ENCODE results near the gene SLC37A3. TPM values are rescaled to one million over a fixed set of nuclear protein-coding genes. Genes with fewer than 3 reads are reported as not detected.

The SLC37A3 gene
- total RNA-seq, 5 donors from 2014 or later (not counting 1 experiment from before 2014, with no cell fraction given) = 23.2 to 50.5 (median 38.1) TPM

GRCh38 chr7:140304191-140304799, 94.0 kb downstream of the SLC37A3 start:
- Histone ChIP-seq H3K27ac (ENCODE audit: low read length) (no peak overlapping the region), H3K4me3 (ENCODE audit: control insufficient read depth in 1 of 2, extremely low read depth in 1 of 2, low read length in 1 of 2) (no peak overlapping the region), H3K4me1 (ENCODE audit: control insufficient read depth in 1 of 2, extremely low read depth in 1 of 2, insufficient read depth in 2 of 2, low read length in 2 of 2) (peaks cover 0 to 8% of the 10 kb centered on the region in 2 experiments), H3K36me3 (ENCODE audit: control insufficient read depth in 2 of 2, extremely low read depth in 1 of 2, insufficient read depth in 1 of 2, low read length in 1 of 2) (no peaks in the 10 kb centered on the region), H3K9me3 (no peaks in the 10 kb centered on the region), H3K27me3 (replicated peaks in 1 of 2; ENCODE audit: control insufficient read depth in 2 of 2, extremely low read depth in 1 of 2, insufficient read depth in 2 of 2, low read length in 1 of 2) (no peaks in the 10 kb centered on the region)
- Mint-ChIP-seq H3K27me3 (no peaks in the 10 kb centered on the region), H3K36me3 (no peaks in the 10 kb centered on the region), H3K4me1 (peaks cover 0 to 7% (median 5%) of the 10 kb centered on the region in 3 donors), H3K9me3 (no peaks in the 10 kb centered on the region), H3K27ac (peak overlapping the region; percentile 67 to 80), H3K4me3 (no peak overlapping the region)
- DNase-seq (peak in 34 of 35 experiments; percentile 7 to 75 (median 33)), ATAC-seq (replicated peaks in 1 of 4) (peak; percentile 89 to 100 (median 96))
- CTCF ChIA-PET = interaction anchor here (0.5 to 1.2 kb wide), 14 partner anchors 8 to 710 kb away, joined by 3 to 6 read pairs (median 4); no protein-coding TSS in a partner anchor
- POLR2A ChIA-PET = interaction anchor here (0.6 to 0.7 kb wide), 4 partner anchors 32 to 194 kb away, joined by 3 to 5 read pairs (median 4); no protein-coding TSS in a partner anchor
- WGBS (ENCODE audit: insufficient coverage) = 80% methylated on average over 3 of the region's 3 CpGs

GRCh38 chr7:140300243-140301136, 97.8 kb downstream of the SLC37A3 start:
- no peaks in the 10 kb centered on the region for H3K27me3 ChIP-seq (replicated peaks in 1 of 2; ENCODE audit: control insufficient read depth in 2 of 2, extremely low read depth in 1 of 2, insufficient read depth in 2 of 2, low read length in 1 of 2)
- CTCF ChIA-PET = interaction anchor here in 1 of 2 donors (0.5 kb wide), 1 partner anchor 57 kb away, joined by 6 read pairs; no protein-coding TSS in a partner anchor
- POLR2A ChIA-PET = no interaction called here
- no peaks in the 10 kb centered on the region for H3K9me3 ChIP-seq
- Mint-ChIP-seq H3K9me3 (no peaks in the 10 kb centered on the region), H3K36me3 (no peaks in the 10 kb centered on the region), H3K27me3 (no peaks in the 10 kb centered on the region), H3K4me1 (peaks cover 5 to 13% (median 6%) of the 10 kb centered on the region in 3 donors), H3K27ac (no peak overlapping the region), H3K4me3 (no peak overlapping the region)
- H3K27ac ChIP-seq (ENCODE audit: low read length) = no peak overlapping the region
- WGBS (ENCODE audit: insufficient coverage) = 83% methylated on average over 6 of the region's 13 CpGs
- H3K4me3 ChIP-seq (ENCODE audit: control insufficient read depth in 1 of 2, extremely low read depth in 1 of 2, low read length in 1 of 2) = no peak overlapping the region
- ATAC-seq (replicated peaks in 1 of 4) (no peak), DNase-seq (no peak)
- peaks cover 0 to 8% of the 10 kb centered on the region in 2 experiments for H3K4me1 ChIP-seq (ENCODE audit: control insufficient read depth in 1 of 2, extremely low read depth in 1 of 2, insufficient read depth in 2 of 2, low read length in 2 of 2)
- H3K36me3 ChIP-seq (ENCODE audit: control insufficient read depth in 2 of 2, extremely low read depth in 1 of 2, insufficient read depth in 1 of 2, low read length in 1 of 2) = no peaks in the 10 kb centered on the region

GRCh38 chr7:140298213-140298612, 100.1 kb downstream of the SLC37A3 start:
- CTCF ChIA-PET = no interaction called here
- no peak overlapping the region for H3K4me3 Mint-ChIP-seq
- DNase-seq = no peak
- H3K4me1 ChIP-seq (ENCODE audit: control insufficient read depth in 1 of 2, extremely low read depth in 1 of 2, insufficient read depth in 2 of 2, low read length in 2 of 2) = no peaks in the 10 kb centered on the region
- H3K27me3 ChIP-seq (replicated peaks in 1 of 2; ENCODE audit: control insufficient read depth in 2 of 2, extremely low read depth in 1 of 2, insufficient read depth in 2 of 2, low read length in 1 of 2) = no peaks in the 10 kb centered on the region
- H3K9me3 Mint-ChIP-seq = no peaks in the 10 kb centered on the region
- H3K4me1 Mint-ChIP-seq = peaks cover 0 to 6% (median 6%) of the 10 kb centered on the region in 3 donors
- POLR2A ChIA-PET = no interaction called here
- H3K36me3 ChIP-seq (ENCODE audit: control insufficient read depth in 2 of 2, extremely low read depth in 1 of 2, insufficient read depth in 1 of 2, low read length in 1 of 2) = no peaks in the 10 kb centered on the region
- H3K27ac Mint-ChIP-seq = no peak overlapping the region
- ATAC-seq (replicated peaks in 1 of 4) = no peak
- H3K36me3 Mint-ChIP-seq = no peaks in the 10 kb centered on the region
- no peaks in the 10 kb centered on the region for H3K27me3 Mint-ChIP-seq
- H3K4me3 ChIP-seq (ENCODE audit: control insufficient read depth in 1 of 2, extremely low read depth in 1 of 2, low read length in 1 of 2) = no peak overlapping the region
- no peak overlapping the region for H3K27ac ChIP-seq (ENCODE audit: low read length)
- H3K9me3 ChIP-seq = no peaks in the 10 kb centered on the region
- no CpG with 5 or more reads among the region's 2 CpGs for WGBS (ENCODE audit: insufficient coverage)

- ChIA-PET CTCF (interaction anchor here (0.6 to 0.7 kb wide), 2 partner anchors 695 to 1243 kb away, joined by 3 read pairs; no protein-coding TSS in a partner anchor), POLR2A (no interaction called here)
- WGBS (ENCODE audit: insufficient coverage) = no CpG with 5 or more reads among the region's 6 CpGs
- DNase-seq (peak in 4 of 35 experiments; percentile 2 to 17 (median 6)), ATAC-seq (replicated peaks in 1 of 4) (peak in 3 of 4 experiments; percentile 30 to 38 (median 37))
- H3K4me3 ChIP-seq (ENCODE audit: control insufficient read depth in 1 of 2, extremely low read depth in 1 of 2, low read length in 1 of 2) = no peak overlapping the region
- H3K4me1 ChIP-seq (ENCODE audit: control insufficient read depth in 1 of 2, extremely low read depth in 1 of 2, insufficient read depth in 2 of 2, low read length in 2 of 2) = no peaks in the 10 kb centered on the region
- H3K27ac ChIP-seq (ENCODE audit: low read length) = no peak overlapping the region
- Mint-ChIP-seq H3K4me3 (no peak overlapping the region), H3K9me3 (no peaks in the 10 kb centered on the region), H3K36me3 (no peaks in the 10 kb centered on the region), H3K4me1 (peaks cover 0 to 6% (median 6%) of the 10 kb centered on the region in 3 donors), H3K27me3 (no peaks in the 10 kb centered on the region), H3K27ac (no peak overlapping the region)
- no peaks in the 10 kb centered on the region for H3K27me3 ChIP-seq (replicated peaks in 1 of 2; ENCODE audit: control insufficient read depth in 2 of 2, extremely low read depth in 1 of 2, insufficient read depth in 2 of 2, low read length in 1 of 2)
- H3K36me3 ChIP-seq (ENCODE audit: control insufficient read depth in 2 of 2, extremely low read depth in 1 of 2, insufficient read depth in 1 of 2, low read length in 1 of 2) = no peaks in the 10 kb centered on the region
- no peaks in the 10 kb centered on the region for H3K9me3 ChIP-seq
Measured at GRCh38 chr7:140297192-140297591, 101.1 kb downstream of the SLC37A3 start.

- no peak overlapping the region for H3K27ac Mint-ChIP-seq
- ChIA-PET CTCF (interaction anchor here in 1 of 2 donors (0.6 kb wide), 1 partner anchor 66 kb away, joined by 3 read pairs; no protein-coding TSS in a partner anchor), POLR2A (no interaction called here)
- Histone ChIP-seq H3K36me3 (ENCODE audit: control insufficient read depth in 2 of 2, extremely low read depth in 1 of 2, insufficient read depth in 1 of 2, low read length in 1 of 2) (no peaks in the 10 kb centered on the region), H3K4me3 (ENCODE audit: control insufficient read depth in 1 of 2, extremely low read depth in 1 of 2, low read length in 1 of 2) (no peak overlapping the region), H3K4me1 (ENCODE audit: control insufficient read depth in 1 of 2, extremely low read depth in 1 of 2, insufficient read depth in 2 of 2, low read length in 2 of 2) (no peaks in the 10 kb centered on the region), H3K27ac (ENCODE audit: low read length) (no peak overlapping the region), H3K27me3 (replicated peaks in 1 of 2; ENCODE audit: control insufficient read depth in 2 of 2, extremely low read depth in 1 of 2, insufficient read depth in 2 of 2, low read length in 1 of 2) (no peaks in the 10 kb centered on the region), H3K9me3 (no peaks in the 10 kb centered on the region)
- no peaks in the 10 kb centered on the region for H3K9me3 Mint-ChIP-seq
- H3K4me1 Mint-ChIP-seq = peaks cover 0 to 6% (median 6%) of the 10 kb centered on the region in 3 donors
- H3K36me3 Mint-ChIP-seq = no peaks in the 10 kb centered on the region
- 100% methylated on average over 6 of the region's 8 CpGs for WGBS (ENCODE audit: insufficient coverage)
- no peaks in the 10 kb centered on the region for H3K27me3 Mint-ChIP-seq
- ATAC-seq (replicated peaks in 1 of 4) (no peak), DNase-seq (no peak)
- no peak overlapping the region for H3K4me3 Mint-ChIP-seq
Measured at GRCh38 chr7:140295224-140295738, 103.0 kb downstream of the SLC37A3 start.

- 100% methylated on average over 1 of the region's 2 CpGs for WGBS (ENCODE audit: insufficient coverage)
- H3K27ac ChIP-seq (ENCODE audit: low read length) = no peak overlapping the region
- peaks cover 0 to 6% (median 6%) of the 10 kb centered on the region in 3 donors for H3K4me1 Mint-ChIP-seq
- H3K4me3 Mint-ChIP-seq = no peak overlapping the region
- no peaks in the 10 kb centered on the region for H3K9me3 ChIP-seq
- H3K27ac Mint-ChIP-seq = no peak overlapping the region
- DNase-seq (no peak), ATAC-seq (replicated peaks in 1 of 4) (no peak)
- H3K4me3 ChIP-seq (ENCODE audit: control insufficient read depth in 1 of 2, extremely low read depth in 1 of 2, low read length in 1 of 2) = no peak overlapping the region
- CTCF ChIA-PET = interaction anchor here in 1 of 2 donors (0.7 to 1.1 kb wide), 2 partner anchors 9 to 712 kb away, joined by 3 to 4 read pairs; no protein-coding TSS in a partner anchor
- no peaks in the 10 kb centered on the region for H3K27me3 ChIP-seq (replicated peaks in 1 of 2; ENCODE audit: control insufficient read depth in 2 of 2, extremely low read depth in 1 of 2, insufficient read depth in 2 of 2, low read length in 1 of 2)
- H3K36me3 Mint-ChIP-seq = no peaks in the 10 kb centered on the region
- no peaks in the 10 kb centered on the region for H3K4me1 ChIP-seq (ENCODE audit: control insufficient read depth in 1 of 2, extremely low read depth in 1 of 2, insufficient read depth in 2 of 2, low read length in 2 of 2)
- no peaks in the 10 kb centered on the region for H3K9me3 Mint-ChIP-seq
- POLR2A ChIA-PET = no interaction called here
- no peaks in the 10 kb centered on the region for H3K36me3 ChIP-seq (ENCODE audit: control insufficient read depth in 2 of 2, extremely low read depth in 1 of 2, insufficient read depth in 1 of 2, low read length in 1 of 2)
- H3K27me3 Mint-ChIP-seq = no peaks in the 10 kb centered on the region
Measured at GRCh38 chr7:140294454-140294853, 103.9 kb downstream of the SLC37A3 start.

Data from T-cell (primary cell).